ENCODE measurements around the gene TM7SF2.

TM7SF2 gene

GRCh38 chr11:65111744-65112545 is at the start of gene TM7SF2:
TM7SF2 (plus strand) TSS chr11:65111872; CDS start chr11:65112016, 144 bp downstream.
- peak; percentile 94 for DNase-seq

- no peak for DNase-seq
Observed at GRCh38 chr11:65063532-65063931, 48.1 kb upstream of the TM7SF2 start.

GRCh38 chr11:65064847-65065240 is 46.8 kb upstream of the TM7SF2 start:
- no peak for DNase-seq

- DNase-seq = no peak
Observed at GRCh38 chr11:65065851-65066250, 45.8 kb upstream of the TM7SF2 start.

GRCh38 chr11:65066315-65066714 is 45.4 kb upstream of the TM7SF2 start:
- DNase-seq = no peak

- no peak for DNase-seq
Observed at GRCh38 chr11:65066805-65067291, 44.8 kb upstream of the TM7SF2 start.

- DNase-seq = no peak
Observed at GRCh38 chr11:65067446-65067845, 44.2 kb upstream of the TM7SF2 start.

GRCh38 chr11:65069217-65069616 is 42.5 kb upstream of the TM7SF2 start:
- no peak for DNase-seq

GRCh38 chr11:65071907-65072630 is 39.6 kb upstream of the TM7SF2 start:
- no peak for DNase-seq

- no peak for DNase-seq
Observed at GRCh38 chr11:65072631-65072966, 39.1 kb upstream of the TM7SF2 start.

- DNase-seq = no peak
Observed at GRCh38 chr11:65077451-65077850, 34.2 kb upstream of the TM7SF2 start.

- DNase-seq = peak; percentile 82
Observed at GRCh38 chr11:65078151-65078550, 33.5 kb upstream of the TM7SF2 start.

- DNase-seq = no peak
Observed at GRCh38 chr11:65078786-65079342, 32.8 kb upstream of the TM7SF2 start.

GRCh38 chr11:65083134-65083833 is 28.4 kb upstream of the TM7SF2 start:
- no peak for DNase-seq

- peak; percentile 99 for DNase-seq
Observed at GRCh38 chr11:65083834-65084597, 27.7 kb upstream of the TM7SF2 start, which contains the start of the genes CDCA5 and ZFPL1. CDCA5 (minus strand) TSS chr11:65084040; CDS start chr11:65083978, 62 bp downstream. ZFPL1 (plus strand) TSS chr11:65084222; CDS start chr11:65084699, 477 bp downstream.

- no peak for DNase-seq
Observed at GRCh38 chr11:65084598-65085375, 26.9 kb upstream of the TM7SF2 start.

GRCh38 chr11:65085446-65085845 is 26.2 kb upstream of the TM7SF2 start:
- DNase-seq = no peak

- DNase-seq = no peak
Observed at GRCh38 chr11:65086809-65087208, 24.9 kb upstream of the TM7SF2 start.

- no peak for DNase-seq
Observed at GRCh38 chr11:65087216-65087615, 24.5 kb upstream of the TM7SF2 start.

GRCh38 chr11:65087827-65088226 is 23.8 kb upstream of the TM7SF2 start:
- DNase-seq = no peak

- DNase-seq = no peak
Observed at GRCh38 chr11:65089621-65090020, 22.1 kb upstream of the TM7SF2 start.
